ENCODE results near the gene SPPL2B.
"Not testable (repeated sequence)": the region's sequence is repeated elsewhere in the genome, so short reads cannot be mapped to it uniquely, and the experiment has no call there.

Gene SPPL2B

GRCh38 chr19:2385053-2385721 is 56.7 kb downstream of the SPPL2B start:
- POLR2A ChIA-PET (ENCODE audit: low non-redundant PET): no interaction called here

GRCh38 chr19:2387367-2388288 is 59.1 kb downstream of the SPPL2B start:
- DNase-seq (ENCODE audit: low spot score): no peak
- POLR2A ChIA-PET (ENCODE audit: low non-redundant PET): interaction anchor here (0.7 kb wide), 1 partner anchor 25 kb away, joined by 3 read pairs; no protein-coding TSS in a partner anchor
- TF ChIP-seq, protein P1, sequence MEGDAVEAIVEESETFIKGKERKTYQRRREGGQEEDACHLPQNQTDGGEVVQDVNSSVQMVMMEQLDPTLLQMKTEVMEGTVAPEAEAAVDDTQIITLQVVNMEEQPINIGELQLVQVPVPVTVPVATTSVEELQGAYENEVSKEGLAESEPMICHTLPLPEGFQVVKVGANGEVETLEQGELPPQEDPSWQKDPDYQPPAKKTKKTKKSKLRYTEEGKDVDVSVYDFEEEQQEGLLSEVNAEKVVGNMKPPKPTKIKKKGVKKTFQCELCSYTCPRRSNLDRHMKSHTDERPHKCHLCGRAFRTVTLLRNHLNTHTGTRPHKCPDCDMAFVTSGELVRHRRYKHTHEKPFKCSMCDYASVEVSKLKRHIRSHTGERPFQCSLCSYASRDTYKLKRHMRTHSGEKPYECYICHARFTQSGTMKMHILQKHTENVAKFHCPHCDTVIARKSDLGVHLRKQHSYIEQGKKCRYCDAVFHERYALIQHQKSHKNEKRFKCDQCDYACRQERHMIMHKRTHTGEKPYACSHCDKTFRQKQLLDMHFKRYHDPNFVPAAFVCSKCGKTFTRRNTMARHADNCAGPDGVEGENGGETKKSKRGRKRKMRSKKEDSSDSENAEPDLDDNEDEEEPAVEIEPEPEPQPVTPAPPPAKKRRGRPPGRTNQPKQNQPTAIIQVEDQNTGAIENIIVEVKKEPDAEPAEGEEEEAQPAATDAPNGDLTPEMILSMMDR (conservative IDR thresholded peaks at IDR 0.05; ENCODE audit: low read depth): no peak
- CTCF ChIA-PET: no interaction called here
- H3K27ac ChIP-seq: no peak overlapping the region

More at GRCh38 chr19:2385053-2385721, 56.7 kb downstream of the SPPL2B start:
- TF ChIP-seq, protein P1 (conservative IDR thresholded peaks at IDR 0.05; ENCODE audit: low read depth): no peak
- CTCF ChIA-PET: interaction anchor here (0.6 kb wide), 2 partner anchors 44 to 194 kb away, joined by 3 to 5 read pairs; no protein-coding TSS in a partner anchor
- peak overlapping the region; percentile 82 for H3K27ac ChIP-seq
- DNase-seq (ENCODE audit: low spot score): peak; percentile 96

- no peak for DNase-seq (ENCODE audit: low spot score)
- TF ChIP-seq, protein P1 (conservative IDR thresholded peaks at IDR 0.05; ENCODE audit: low read depth): no peak
- ChIA-PET CTCF (interaction anchor here (0.7 kb wide), 1 partner anchor 248 kb away, joined by 4 read pairs; no protein-coding TSS in a partner anchor), POLR2A (ENCODE audit: low non-redundant PET) (no interaction called here)
- no peak overlapping the region for H3K27ac ChIP-seq
These were observed 61.1 kb downstream of the SPPL2B start for GRCh38 chr19:2389594-2389993.

GRCh38 chr19:2391118-2391725 is 62.7 kb downstream of the SPPL2B start:
- TF ChIP-seq, protein P1 (conservative IDR thresholded peaks at IDR 0.05; ENCODE audit: low read depth): peak; percentile 86
- POLR2A ChIA-PET (ENCODE audit: low non-redundant PET): no interaction called here
- H3K27ac ChIP-seq: no peak overlapping the region
- DNase-seq (ENCODE audit: low spot score): peak; percentile 44
- CTCF ChIA-PET: interaction anchor here (0.6 to 1.1 kb wide), 7 partner anchors 21 to 538 kb away, joined by 3 to 5 read pairs (median 3); partner anchors contain the start of gene PLEKHJ1

DNA sequence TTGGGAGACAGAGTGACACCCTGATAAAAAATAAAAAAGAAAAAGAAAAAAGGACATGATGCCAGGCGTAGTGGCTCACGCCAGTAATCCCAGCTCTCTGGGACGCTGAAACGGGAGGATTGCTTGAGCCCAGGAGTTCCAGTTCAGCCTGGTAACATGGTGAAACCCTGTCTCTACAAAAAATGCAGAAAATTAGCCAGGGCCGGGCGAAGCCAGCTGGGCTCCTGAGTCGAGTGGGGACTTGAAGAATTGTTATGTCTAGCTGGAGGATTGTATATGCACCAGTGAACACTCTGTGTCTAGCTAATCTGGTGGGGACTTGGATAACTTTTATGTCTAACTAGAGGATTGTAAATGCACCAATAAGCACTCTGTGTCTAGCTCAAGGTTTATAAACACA is 63.9 kb downstream of the SPPL2B start:
- ChIA-PET CTCF (interaction anchor here (0.6 to 1.1 kb wide), 5 partner anchors 29 to 223 kb away, joined by 3 to 5 read pairs (median 3); partner anchors contain the start of gene PLEKHJ1), POLR2A (ENCODE audit: low non-redundant PET) (interaction anchor here (0.6 kb wide), 1 partner anchor 155 kb away, joined by 5 read pairs; no protein-coding TSS in a partner anchor)
- no peak for DNase-seq (ENCODE audit: low spot score)
- H3K27ac ChIP-seq: no peak overlapping the region
- TF ChIP-seq, protein P1 (conservative IDR thresholded peaks at IDR 0.05; ENCODE audit: low read depth): no peak

GRCh38 chr19:2392899-2393298 is 64.4 kb downstream of the SPPL2B start:
- H3K27ac ChIP-seq; POLR2A ChIA-PET (ENCODE audit: low non-redundant PET); DNase-seq (ENCODE audit: low spot score): not testable (repeated sequence)
- CTCF ChIA-PET: interaction anchor here (0.6 kb wide), 2 partner anchors 104 to 224 kb away, joined by 3 read pairs; no protein-coding TSS in a partner anchor

Measured in RWPE1 (cell line).